HCT116 (cell line): ENCODE data around the gene FGB. TPM values are rescaled to one million over a fixed set of nuclear protein-coding genes. Genes with fewer than 3 reads are reported as not detected.

Source experiments
- ATAC-seq: fragments of 200-7000 bp; cut with Tn5 transposase; 2 replicates; pipeline ENCODE4 v1.9.1; 2020; ENCODE audit warnings: mild to moderate bottlenecking, moderate library complexity
- BruUV-seq: library from RNA; stranded (reverse); fragments of 400-500 nt; replicated peaks from 2 replicates; lab custom pipeline; 2021; lab: Mats Ljungman, UMichigan
- CTCF ChIA-PET: fragments of 300-600 bp; sonication (Branson Sonifier 250); formaldehyde crosslinking; loops from one replicate; lab custom pipeline; 2021; ENCODE audit warnings: antibody characterized with exemption; lab: Charles Lee
- POLR2A ChIA-PET: fragments of 300-600, 350-600 bp; sonication (Branson Sonifier 250); formaldehyde crosslinking; loops from one replicate; lab custom pipeline; 2021; ENCODE audit warnings: antibody characterized with exemption; lab: Charles Lee
- RAD21 ChIA-PET, 2 experiments: fragments of 300-600 bp; sonication (Branson Sonifier 250); formaldehyde crosslinking; loops; one replicate each; lab custom pipeline; 2023; ENCODE audit warnings: low total read pairs in 2 of 2; ENCODE audit not compliant: uncharacterized antibody in 2 of 2, unreplicated experiment in 2 of 2, low non-redundant PET in 1 of 2; lab: Charles Lee
- DNase-seq: peaks from one replicate; pipeline ENCODE4 v3.0.0-alpha.2; 2010; ENCODE audit warnings: low read depth, low spot score
- H2AFZ ChIP-seq: fragments of 200-600 bp; shearing (Covaris generic), sonication (generic); 2 replicates; pipeline ENCODE4 v1.6.1; 2017; ENCODE audit warnings: low read depth, mixed run types, mixed read lengths, antibody characterized with exemption, low read length; ENCODE audit not compliant: poor library complexity, severe bottlenecking
- H3K27ac ChIP-seq: 2 replicates; pipeline ENCODE4 v1.5.1; 2012; ENCODE audit warnings: low read depth, low read length
- H3K27me3 ChIP-seq: fragments of 200-600 bp; sonication (generic); 2 replicates; pipeline ENCODE4 v1.6.1; 2016; ENCODE audit warnings: mixed run types, low read length, mixed read lengths; ENCODE audit not compliant: insufficient read depth
- H3K36me3 ChIP-seq, 2 experiments: fragments of 200-500 bp in 1 of 2; fragments of 200-600 bp in 1 of 2; sonication (Bioruptor generic) in 1 of 2; sonication (generic) in 1 of 2; 2 replicates each; pipeline versions ENCODE4 v1.5.1 to v1.6.1; 2014 to 2016; ENCODE audit warnings: low read length in 2 of 2, inconsistent platforms in 1 of 2, mixed read lengths in 1 of 2, mixed run types in 1 of 2; ENCODE audit not compliant: insufficient read depth in 2 of 2, control insufficient read depth in 1 of 2
- H3K4me1 ChIP-seq, 2 experiments: fragments of 200-600 bp in 1 of 2; sonication (generic) in 1 of 2; 2 replicates each; pipeline versions ENCODE4 v1.5.1 to v1.6.1; 2012 to 2017; ENCODE audit warnings: low read length in 2 of 2, inconsistent platforms in 1 of 2, mild to moderate bottlenecking in 1 of 2, mixed read lengths in 1 of 2, mixed run types in 1 of 2, moderate library complexity in 1 of 2; ENCODE audit not compliant: insufficient read depth in 2 of 2, control insufficient read depth in 1 of 2
- H3K4me2 ChIP-seq: fragments of 200-600 bp; sonication (generic); 2 replicates; pipeline ENCODE4 v1.6.1; 2017; ENCODE audit warnings: mixed run types, low read length, mixed read lengths
- H3K4me3 ChIP-seq, 2 experiments: fragments of 200-600 bp in 1 of 2; sonication (generic) in 1 of 2; replicated peaks in 1 of 2; 2 replicates each; pipeline ENCODE4 v1.5.1; 2011 to 2016; ENCODE audit warnings: low read length in 2 of 2, control low read depth in 1 of 2, low read depth in 1 of 2, mild to moderate bottlenecking in 1 of 2, mixed read lengths in 1 of 2, mixed run types in 1 of 2
- H3K79me2 ChIP-seq: fragments of 200-600 bp; sonication (generic); 2 replicates; pipeline ENCODE4 v1.6.1; 2017; ENCODE audit warnings: mild to moderate bottlenecking, mixed run types, low read length, moderate library complexity, mixed read lengths; ENCODE audit not compliant: insufficient read depth
- H3K9ac ChIP-seq: fragments of 200-600 bp; sonication (generic); 2 replicates; pipeline ENCODE4 v1.6.1; 2016; ENCODE audit warnings: low read length, mixed read lengths
- H3K9me2 ChIP-seq: fragments of 200-600 bp; sonication (generic), shearing (Covaris generic); 2 replicates; pipeline ENCODE4 v1.6.1; 2017; ENCODE audit warnings: mixed run types, mild to moderate bottlenecking, moderate library complexity; ENCODE audit not compliant: insufficient read depth
- H3K9me3 ChIP-seq, 2 experiments: fragments of 200-500 bp in 1 of 2; fragments of 200-600 bp in 1 of 2; sonication (Bioruptor generic) in 1 of 2; sonication (generic) in 1 of 2; 2 replicates each; pipeline ENCODE4 v1.6.1; 2014 to 2017; ENCODE audit warnings: low read length in 2 of 2, mixed read lengths in 2 of 2, inconsistent platforms in 1 of 2, low read depth in 1 of 2, mild to moderate bottlenecking in 1 of 2, mixed run types in 1 of 2, moderate library complexity in 1 of 2; ENCODE audit not compliant: control insufficient read depth in 1 of 2, insufficient read depth in 1 of 2
- H4K20me1 ChIP-seq: fragments of 200-600 bp; sonication (generic), shearing (Covaris generic); 2 replicates; pipeline ENCODE4 v1.6.1; 2017; ENCODE audit warnings: mixed run types, mild to moderate bottlenecking, moderate library complexity; ENCODE audit not compliant: insufficient read depth
- CBX3 ChIP-seq: IDR thresholded peaks from 2 replicates; pipeline ENCODE4 v1.6.1; 2012; ENCODE audit warnings: low read depth
- CEBPB ChIP-seq: IDR thresholded peaks from 2 replicates; pipeline ENCODE4 v1.6.1; 2012; ENCODE audit warnings: low read depth
- EZH2 ChIP-seq: fragments of 200-600 bp; sonication (generic); IDR thresholded peaks from 2 replicates; pipeline ENCODE4 v1.6.1; 2017; ENCODE audit warnings: antibody characterized with exemption, mixed run types
- RAD21 ChIP-seq: IDR thresholded peaks from 2 replicates; pipeline ENCODE4 v1.6.1; 2012; ENCODE audit warnings: low read depth, mild to moderate bottlenecking
- SIN3A ChIP-seq: IDR thresholded peaks from 2 replicates; pipeline ENCODE4 v1.6.1; 2012; ENCODE audit warnings: low read depth
- TCF7L2 ChIP-seq: IDR thresholded peaks from 2 replicates; pipeline ENCODE4 v1.7.0; 2011; ENCODE audit warnings: borderline replicate concordance, inconsistent platforms; ENCODE audit not compliant: insufficient read depth, insufficient read length; ENCODE audit errors: extremely low read depth
- YY1 ChIP-seq: IDR thresholded peaks from 2 replicates; pipeline ENCODE4 v1.6.1; 2011; ENCODE audit warnings: low read length, low read depth, moderate library complexity, mild to moderate bottlenecking; ENCODE audit not compliant: insufficient replicate concordance; ENCODE audit errors: extremely low read depth
- intact Hi-C: fragments of 100-400 bp; cut with micrococcal nuclease; formaldehyde crosslinking; loops from 2 replicates; pipeline ENCODE4 v1.10.0; 2022
- total RNA-seq: library from RNA; stranded (reverse); gene quantifications from one replicate; pipeline ENCODE4 v1.2.1, GENCODE V29; 2021; ENCODE audit not compliant: unreplicated experiment
- TF ChIP-seq, protein P1 (sequence below), 3 experiments: fragments of 200-600 bp in 1 of 3; sonication (generic) in 1 of 3; IDR thresholded peaks in 2 of 3; conservative IDR thresholded peaks in 1 of 3; 2 replicates each; pipeline ENCODE4 v1.5.1; 2012 to 2017; ENCODE audit warnings: low read depth in 2 of 3, low read length in 2 of 3, antibody characterized with exemption in 1 of 3, borderline replicate concordance in 1 of 3, control low read depth in 1 of 3, mild to moderate bottlenecking in 1 of 3, mixed read lengths in 1 of 3, mixed run types in 1 of 3, moderate library complexity in 1 of 3; ENCODE audit not compliant: insufficient read depth in 1 of 3
- TF ChIP-seq, protein P2 (sequence below): IDR thresholded peaks from 2 replicates; pipeline ENCODE4 v1.6.1; 2012

The FGB gene
- total RNA-seq, 1 experiment from 2014 or later: 2.0 TPM

DNA sequence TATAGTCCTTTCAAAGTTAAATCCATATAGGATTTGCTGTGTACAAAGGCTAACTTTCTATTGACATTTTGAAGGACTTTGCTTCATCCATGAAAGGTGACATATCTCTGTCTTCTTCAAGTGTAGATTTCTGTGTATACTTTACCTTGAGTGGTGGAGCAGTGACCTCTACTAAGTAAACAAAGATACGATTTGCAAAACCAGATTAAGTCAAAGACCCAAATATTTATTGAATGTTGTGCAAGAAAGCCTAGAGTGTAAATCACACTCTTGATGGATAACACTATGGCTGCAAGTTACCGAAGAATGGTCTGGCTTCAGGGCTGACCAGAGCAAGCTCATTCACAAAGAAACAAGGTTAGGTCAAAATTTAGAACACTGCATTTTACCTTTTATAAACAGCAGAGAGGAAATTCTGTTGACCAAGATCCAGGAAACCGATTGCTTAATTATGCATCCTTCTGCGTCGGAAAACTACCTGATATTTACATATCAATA, 55.1 kb downstream of the FGB start:
- TF ChIP-seq, protein P1, sequence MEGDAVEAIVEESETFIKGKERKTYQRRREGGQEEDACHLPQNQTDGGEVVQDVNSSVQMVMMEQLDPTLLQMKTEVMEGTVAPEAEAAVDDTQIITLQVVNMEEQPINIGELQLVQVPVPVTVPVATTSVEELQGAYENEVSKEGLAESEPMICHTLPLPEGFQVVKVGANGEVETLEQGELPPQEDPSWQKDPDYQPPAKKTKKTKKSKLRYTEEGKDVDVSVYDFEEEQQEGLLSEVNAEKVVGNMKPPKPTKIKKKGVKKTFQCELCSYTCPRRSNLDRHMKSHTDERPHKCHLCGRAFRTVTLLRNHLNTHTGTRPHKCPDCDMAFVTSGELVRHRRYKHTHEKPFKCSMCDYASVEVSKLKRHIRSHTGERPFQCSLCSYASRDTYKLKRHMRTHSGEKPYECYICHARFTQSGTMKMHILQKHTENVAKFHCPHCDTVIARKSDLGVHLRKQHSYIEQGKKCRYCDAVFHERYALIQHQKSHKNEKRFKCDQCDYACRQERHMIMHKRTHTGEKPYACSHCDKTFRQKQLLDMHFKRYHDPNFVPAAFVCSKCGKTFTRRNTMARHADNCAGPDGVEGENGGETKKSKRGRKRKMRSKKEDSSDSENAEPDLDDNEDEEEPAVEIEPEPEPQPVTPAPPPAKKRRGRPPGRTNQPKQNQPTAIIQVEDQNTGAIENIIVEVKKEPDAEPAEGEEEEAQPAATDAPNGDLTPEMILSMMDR (IDR thresholded peaks at IDR 0.05 in 2 of 3, conservative IDR thresholded peaks at IDR 0.05 in 1 of 3; ENCODE audit: borderline replicate concordance in 1 of 3, insufficient read depth in 1 of 3, low read depth in 2 of 3, low read length in 2 of 3): no peak
- TF ChIP-seq SIN3A (no peak), CEBPB (no peak), EZH2 (no peak), YY1 (no peak), TCF7L2 (no peak), RAD21 (no peak), CBX3 (no peak)
- TF ChIP-seq, protein P2, sequence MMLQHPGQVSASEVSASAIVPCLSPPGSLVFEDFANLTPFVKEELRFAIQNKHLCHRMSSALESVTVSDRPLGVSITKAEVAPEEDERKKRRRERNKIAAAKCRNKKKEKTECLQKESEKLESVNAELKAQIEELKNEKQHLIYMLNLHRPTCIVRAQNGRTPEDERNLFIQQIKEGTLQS: no peak
- POLR2A ChIA-PET: no interaction called here
- intact Hi-C loops: loop anchor here (1.0 to 10.0 kb wide), 3 partner anchors 59 to 843 kb away; no protein-coding TSS in a partner anchor
- H3K4me3 ChIP-seq: no peak overlapping the region
- peaks cover 0 to 3% of the 10 kb centered on the region in 2 experiments; a peak in 1 of 4 replicates for H3K4me1 ChIP-seq
- RAD21 ChIA-PET: interaction anchor here in 1 of 2 experiments (2.5 kb wide), 1 partner anchor 59 kb away, joined by 16 read pairs; no protein-coding TSS in a partner anchor
- H3K27me3 ChIP-seq: no peaks in the 10 kb centered on the region
- H3K27ac ChIP-seq: no peak overlapping the region
- H4K20me1 ChIP-seq: no peaks in the 10 kb centered on the region
- H3K9me3 ChIP-seq: no peaks in the 10 kb centered on the region
- no peak for DNase-seq
- no peaks in the 10 kb centered on the region for H3K79me2 ChIP-seq
- ATAC-seq: no peak
- no peak overlapping the region for H3K4me2 ChIP-seq
- no peak overlapping the region for H2AFZ ChIP-seq
- CTCF ChIA-PET: interaction anchor here (1.2 to 9.5 kb wide), 11 partner anchors 15 to 289 kb away, joined by 4 to 175 read pairs (median 7); partner anchors contain the start of genes FGB and PLRG1
- no TSS peak for BruUV-seq
- no peak overlapping the region for H3K9ac ChIP-seq
- H3K36me3 ChIP-seq: no peaks in the 10 kb centered on the region
- H3K9me2 ChIP-seq: no peaks in the 10 kb centered on the region
